ENCODE data around the gene STK24.

DNA sequence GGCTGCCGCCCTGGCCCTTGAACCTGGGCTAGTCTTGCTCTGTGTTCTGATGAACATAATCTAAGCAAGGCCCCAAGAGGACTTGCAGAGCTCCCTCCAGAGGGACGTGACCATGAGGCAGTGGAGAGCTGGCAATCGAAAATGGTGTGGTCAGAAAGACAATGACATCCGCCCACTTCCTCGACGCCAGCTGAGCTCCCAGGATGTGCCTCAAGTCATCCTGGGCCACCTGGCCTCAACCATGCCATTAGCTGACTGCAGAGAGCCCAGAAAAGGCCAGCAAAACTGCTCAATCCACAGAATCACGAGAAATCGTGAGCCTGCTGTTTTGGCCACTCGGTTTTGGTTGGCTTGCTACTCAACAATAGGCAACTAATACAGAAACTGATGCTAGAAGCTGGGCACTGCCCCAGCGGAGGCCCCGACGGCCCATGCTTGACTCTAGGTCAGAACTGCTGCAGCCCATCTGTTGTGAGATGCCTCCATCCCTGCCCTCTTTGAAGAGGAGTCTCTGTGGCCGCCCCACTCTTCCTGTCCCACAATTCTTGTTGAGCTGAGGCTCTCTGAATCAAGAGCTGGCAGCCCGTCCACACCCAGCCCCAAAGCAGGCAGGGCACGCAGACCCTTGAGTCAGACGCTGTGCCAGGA is 53.3 kb downstream of the STK24 start:
- TF ChIP-seq EZH2phosphoT487 (IDR thresholded peaks at IDR 0.05; ENCODE audit: borderline replicate concordance, low read length): no peak
- TF ChIP-seq, protein P1, sequence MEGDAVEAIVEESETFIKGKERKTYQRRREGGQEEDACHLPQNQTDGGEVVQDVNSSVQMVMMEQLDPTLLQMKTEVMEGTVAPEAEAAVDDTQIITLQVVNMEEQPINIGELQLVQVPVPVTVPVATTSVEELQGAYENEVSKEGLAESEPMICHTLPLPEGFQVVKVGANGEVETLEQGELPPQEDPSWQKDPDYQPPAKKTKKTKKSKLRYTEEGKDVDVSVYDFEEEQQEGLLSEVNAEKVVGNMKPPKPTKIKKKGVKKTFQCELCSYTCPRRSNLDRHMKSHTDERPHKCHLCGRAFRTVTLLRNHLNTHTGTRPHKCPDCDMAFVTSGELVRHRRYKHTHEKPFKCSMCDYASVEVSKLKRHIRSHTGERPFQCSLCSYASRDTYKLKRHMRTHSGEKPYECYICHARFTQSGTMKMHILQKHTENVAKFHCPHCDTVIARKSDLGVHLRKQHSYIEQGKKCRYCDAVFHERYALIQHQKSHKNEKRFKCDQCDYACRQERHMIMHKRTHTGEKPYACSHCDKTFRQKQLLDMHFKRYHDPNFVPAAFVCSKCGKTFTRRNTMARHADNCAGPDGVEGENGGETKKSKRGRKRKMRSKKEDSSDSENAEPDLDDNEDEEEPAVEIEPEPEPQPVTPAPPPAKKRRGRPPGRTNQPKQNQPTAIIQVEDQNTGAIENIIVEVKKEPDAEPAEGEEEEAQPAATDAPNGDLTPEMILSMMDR (IDR thresholded peaks at IDR 0.05; ENCODE audit: low read depth, low read length, poor library complexity, severe bottlenecking): no peak
